NT2/D1 (cell line): ENCODE results near the gene PLPP4.

Experiments
- SUZ12 ChIP-seq: IDR thresholded peaks from 2 replicates; pipeline ENCODE4 v1.6.1; 2011; ENCODE audit not compliant: insufficient read length, insufficient read depth; ENCODE audit errors: extremely low read depth
- ZNF274 ChIP-seq: IDR thresholded peaks from 2 replicates; pipeline ENCODE4 v1.6.1; 2011; ENCODE audit warnings: mild to moderate bottlenecking, low read depth, low read length

DNA sequence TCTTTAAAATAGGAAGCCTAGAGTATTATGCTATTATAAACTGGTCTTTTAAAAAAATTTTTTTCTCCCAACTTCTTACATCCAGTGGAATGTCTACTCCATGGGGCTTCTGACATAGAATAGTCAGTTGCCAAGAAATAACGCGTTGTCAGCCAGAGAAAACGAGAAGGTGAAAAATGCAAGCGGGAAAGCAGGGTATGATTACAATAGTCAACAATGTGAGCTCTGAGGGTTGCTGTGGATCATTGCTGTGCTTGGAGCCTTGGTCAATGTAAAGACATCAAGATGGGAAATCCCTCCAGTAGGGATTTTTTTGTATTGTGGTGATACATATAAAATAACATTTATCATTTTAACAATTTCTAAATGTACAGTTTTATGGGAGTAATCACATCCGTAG lies 27.6 kb upstream of the PLPP4 start:
- no peak for TF ChIP-seq ZNF274
- TF ChIP-seq SUZ12, result no peak
